Dendritic cell treated with granulocyte-macrophage colony-stimulating factor and Interleukin-4, amounts not matched to agents 40 ng/mL and 50 ng/mL, for 4 days (primary cell): ENCODE results near the gene ADAM12.
"Not testable (repeated sequence)": the region's sequence is repeated elsewhere in the genome, so short reads cannot be mapped to it uniquely, and the experiment has no call there.

ENCODE experiments used
- H3K27ac Mint-ChIP-seq: one replicate; pipeline ENCODE4 v1.8.0; 2022; ENCODE audit warnings: mild to moderate bottlenecking, mixed read lengths
- H3K27me3 Mint-ChIP-seq: one replicate; pipeline ENCODE4 v1.8.0; 2022; ENCODE audit warnings: mild to moderate bottlenecking, mixed read lengths
- H3K36me3 Mint-ChIP-seq: one replicate; pipeline ENCODE4 v1.8.0; 2022; ENCODE audit warnings: low read depth, mixed read lengths
- H3K4me1 Mint-ChIP-seq: one replicate; pipeline ENCODE4 v1.8.0; 2022; ENCODE audit warnings: low read depth, mixed read lengths
- H3K4me3 Mint-ChIP-seq: one replicate; pipeline ENCODE4 v1.8.0; 2022; ENCODE audit warnings: mild to moderate bottlenecking, moderate library complexity, mixed read lengths
- H3K9me3 Mint-ChIP-seq: one replicate; pipeline ENCODE4 v1.8.0; 2022; ENCODE audit warnings: mixed read lengths
- intact Hi-C: fragments of 100-400 bp; cut with micrococcal nuclease; formaldehyde crosslinking; loops from one replicate; pipeline ENCODE4 v1.15.0; 2022

Gene ADAM12

GRCh38 chr10:126394948-126395347 is 6.7 kb upstream of the ADAM12 start:
- H3K4me3 Mint-ChIP-seq: no peak overlapping the region
- no peaks in the 10 kb centered on the region for H3K9me3 Mint-ChIP-seq
- no peaks in the 10 kb centered on the region for H3K36me3 Mint-ChIP-seq
- intact Hi-C loops: no loop called here
- peaks cover 13% of the 10 kb centered on the region for H3K27me3 Mint-ChIP-seq
- no peak overlapping the region for H3K27ac Mint-ChIP-seq
- H3K4me1 Mint-ChIP-seq: no peaks in the 10 kb centered on the region

DNA sequence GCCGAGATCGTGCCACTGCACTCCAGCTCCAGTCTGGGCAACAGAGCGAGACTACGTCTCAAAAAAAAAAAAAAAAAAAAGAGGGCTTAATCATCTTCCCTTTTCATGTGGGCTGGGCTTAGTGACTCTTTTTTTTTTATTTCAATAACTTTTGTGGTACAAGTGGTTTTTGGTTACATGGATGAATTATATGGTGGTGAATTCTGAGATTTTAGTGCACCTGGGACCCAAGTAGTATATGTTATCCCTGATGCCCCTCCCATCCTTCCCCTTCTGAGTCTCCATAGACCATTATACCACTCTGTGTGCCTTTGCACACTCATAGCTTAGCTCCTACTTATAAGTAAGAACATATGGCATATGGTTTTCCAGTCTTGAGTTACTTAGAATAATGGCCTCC is 4.8 kb upstream of the ADAM12 start:
- Mint-ChIP-seq H3K4me1 (no peaks in the 10 kb centered on the region), H3K27me3 (peaks cover 28% of the 10 kb centered on the region), H3K4me3 (no peak overlapping the region), H3K27ac (no peak overlapping the region), H3K36me3 (no peaks in the 10 kb centered on the region), H3K9me3 (no peaks in the 10 kb centered on the region)
- intact Hi-C loops: no loop called here

DNA sequence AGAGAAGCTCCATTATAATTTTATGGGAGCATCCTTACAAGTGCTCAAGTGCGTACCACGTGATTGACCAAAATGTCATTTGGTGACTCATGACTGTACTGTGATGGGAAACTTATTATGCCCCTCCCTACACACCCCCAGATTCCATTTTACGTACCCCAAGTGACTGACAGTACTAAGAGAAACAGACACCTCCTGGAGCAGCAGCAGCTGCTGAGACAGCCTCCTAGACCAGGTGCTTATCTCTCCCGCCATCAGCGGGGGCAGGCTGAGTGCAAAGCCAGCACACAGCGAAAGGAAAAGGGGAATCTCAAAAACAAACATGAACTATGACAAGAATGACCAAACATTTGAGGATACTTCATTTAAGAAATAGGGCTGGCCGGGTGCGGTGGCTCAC is 4.2 kb upstream of the ADAM12 start:
- Mint-ChIP-seq H3K4me3 (no peak overlapping the region), H3K27me3 (peaks cover 31% of the 10 kb centered on the region), H3K9me3 (no peaks in the 10 kb centered on the region), H3K4me1 (peaks cover under 1% of the 10 kb centered on the region), H3K36me3 (no peaks in the 10 kb centered on the region), H3K27ac (no peak overlapping the region)
- intact Hi-C loops: no loop called here

DNA sequence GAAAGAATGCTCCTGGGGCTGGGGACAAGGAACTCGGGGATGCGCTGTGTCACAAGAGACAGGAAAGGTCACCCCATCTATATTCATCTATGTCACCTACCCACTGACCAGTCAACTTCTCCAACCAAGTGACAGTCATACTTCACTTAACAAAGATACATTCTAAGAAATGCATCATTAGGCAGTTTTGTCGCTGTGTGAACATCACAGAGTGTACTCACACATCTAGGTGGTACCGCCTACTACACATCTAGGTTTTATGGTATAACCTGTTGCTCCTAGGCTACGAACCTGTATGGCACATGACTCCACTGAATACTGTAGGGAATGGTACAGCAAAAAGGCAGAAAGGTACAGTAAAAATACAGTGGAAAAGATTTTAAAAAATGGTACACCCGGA is 3.8 kb upstream of the ADAM12 start:
- Mint-ChIP-seq H3K27me3 (peaks cover 35% of the 10 kb centered on the region), H3K36me3 (no peaks in the 10 kb centered on the region), H3K4me1 (peaks cover 5% of the 10 kb centered on the region), H3K4me3 (no peak overlapping the region), H3K9me3 (no peaks in the 10 kb centered on the region), H3K27ac (no peak overlapping the region)
- intact Hi-C loops: no loop called here

DNA sequence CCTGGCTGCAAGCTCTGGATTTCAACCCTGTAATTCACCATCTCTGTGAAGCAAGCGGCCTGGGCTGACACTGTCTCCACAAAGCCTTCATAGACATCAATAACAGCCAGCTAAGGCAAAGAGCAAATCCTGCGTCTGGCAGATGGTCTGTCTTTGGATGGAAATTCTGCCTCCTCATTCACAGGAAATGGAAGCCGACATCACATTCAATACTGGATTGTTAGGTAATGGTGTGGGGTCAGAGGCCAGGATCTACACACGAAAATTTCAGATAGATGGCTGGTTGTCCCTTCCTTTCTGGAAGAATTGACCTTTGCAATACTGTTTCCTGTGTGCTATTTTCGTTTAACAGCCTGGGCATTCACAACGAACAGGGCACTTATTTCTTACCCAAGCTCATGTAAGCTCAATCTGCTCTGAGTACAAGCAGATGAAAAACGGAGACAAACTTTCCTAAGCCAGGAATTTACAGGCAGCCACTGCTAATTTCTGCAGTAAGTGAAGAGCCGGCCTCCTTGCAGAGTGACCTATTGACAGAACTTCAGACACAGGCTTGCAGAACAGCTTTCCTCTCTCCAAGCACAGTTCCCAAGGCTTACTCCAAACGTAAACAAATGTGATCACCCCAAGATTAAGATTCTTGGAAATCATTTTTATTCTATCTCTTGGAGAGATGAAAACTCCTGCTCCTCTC is 3.1 kb upstream of the ADAM12 start:
- H3K27ac Mint-ChIP-seq: no peak overlapping the region
- intact Hi-C loops: no loop called here
- no peaks in the 10 kb centered on the region for H3K36me3 Mint-ChIP-seq
- H3K4me1 Mint-ChIP-seq: peaks cover 8% of the 10 kb centered on the region
- no peak overlapping the region for H3K4me3 Mint-ChIP-seq
- peaks cover 42% of the 10 kb centered on the region for H3K27me3 Mint-ChIP-seq
- H3K9me3 Mint-ChIP-seq: no peaks in the 10 kb centered on the region

GRCh38 chr10:126390324-126390723 is 2.0 kb upstream of the ADAM12 start:
- H3K27me3 Mint-ChIP-seq: peaks cover 52% of the 10 kb centered on the region
- peaks cover 8% of the 10 kb centered on the region for H3K4me1 Mint-ChIP-seq
- H3K4me3 Mint-ChIP-seq: no peak overlapping the region
- H3K9me3 Mint-ChIP-seq: no peaks in the 10 kb centered on the region
- H3K36me3 Mint-ChIP-seq: no peaks in the 10 kb centered on the region
- intact Hi-C loops: no loop called here
- H3K27ac Mint-ChIP-seq: no peak overlapping the region

- Mint-ChIP-seq H3K4me3 (peak overlapping the region; percentile 68), H3K36me3 (no peaks in the 10 kb centered on the region), H3K4me1 (peaks cover 8% of the 10 kb centered on the region), H3K9me3 (no peaks in the 10 kb centered on the region), H3K27me3 (peaks cover 52% of the 10 kb centered on the region), H3K27ac (peak overlapping the region; percentile 56)
- intact Hi-C loops: loop anchor here (1.0 kb wide), 1 partner anchor 405 kb away; no protein-coding TSS in a partner anchor
These were observed 996 bp downstream of the ADAM12 start for GRCh38 chr10:126387041-126387921.

DNA sequence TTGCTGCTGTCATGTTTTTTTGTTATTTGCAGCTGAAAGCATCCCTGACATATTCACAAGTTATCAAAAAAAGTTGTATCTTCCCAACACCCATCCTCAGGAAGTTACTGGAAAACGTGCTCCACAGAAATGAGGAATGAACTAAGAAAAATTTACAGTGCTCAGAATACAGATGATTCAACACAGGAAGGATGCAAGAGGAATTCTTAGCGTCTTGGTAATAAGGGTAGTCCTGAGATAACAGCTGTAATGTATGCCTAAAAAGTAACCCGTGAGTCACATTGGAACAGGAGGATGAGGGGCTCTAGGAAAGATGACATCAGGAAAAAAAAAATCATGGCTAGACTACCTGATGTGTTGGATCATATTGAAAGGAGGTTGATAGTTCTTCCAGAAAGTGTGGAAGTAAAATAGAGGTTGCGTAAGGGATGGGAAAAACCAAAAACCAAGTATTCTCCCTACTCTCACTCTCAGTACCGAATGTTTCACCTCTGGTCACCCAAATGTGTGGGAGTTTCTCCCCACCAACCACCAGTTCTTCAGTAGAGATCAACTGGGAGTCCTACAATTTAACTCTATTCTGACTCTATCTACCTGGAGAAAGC is 3.9 kb downstream of the ADAM12 start:
- intact Hi-C loops: no loop called here
- Mint-ChIP-seq H3K4me3 (no peak overlapping the region), H3K36me3 (no peaks in the 10 kb centered on the region), H3K27me3 (peaks cover 37% of the 10 kb centered on the region), H3K4me1 (peaks cover 8% of the 10 kb centered on the region), H3K9me3 (no peaks in the 10 kb centered on the region), H3K27ac (no peak overlapping the region)

DNA sequence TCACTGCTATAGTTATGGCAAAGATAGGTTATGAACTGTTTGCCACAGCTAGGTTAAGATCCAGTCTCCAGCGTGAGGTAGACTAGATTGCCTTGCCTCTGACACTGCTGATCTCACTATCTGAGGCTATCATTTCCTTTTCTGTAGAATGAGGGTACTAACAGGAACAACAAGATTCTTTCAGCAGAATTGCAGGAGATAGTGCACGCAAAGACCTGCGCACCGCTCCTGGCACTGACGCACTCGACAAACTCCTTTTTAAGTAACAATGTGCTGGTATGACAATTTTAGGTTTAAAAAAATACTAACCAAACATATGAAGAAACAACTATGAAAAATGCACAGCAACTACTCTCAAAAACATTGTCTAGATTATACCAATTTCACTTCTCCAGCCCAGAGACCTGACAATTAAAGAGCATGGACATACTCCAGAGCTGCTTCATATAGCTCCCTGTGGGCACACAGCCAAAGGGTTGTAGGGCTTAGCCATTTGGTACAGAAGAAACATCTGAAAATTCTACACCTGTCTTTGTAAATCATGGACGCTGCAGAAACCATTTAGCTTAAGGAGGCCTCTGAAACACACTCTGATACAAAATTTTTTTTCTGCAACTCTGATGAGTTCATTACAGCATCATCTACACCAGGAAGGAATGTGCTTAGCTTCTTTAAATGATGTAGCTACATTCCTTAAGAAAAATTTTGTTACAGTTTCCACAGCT is 7.8 kb downstream of the ADAM12 start:
- Mint-ChIP-seq H3K4me1 (no peaks in the 10 kb centered on the region), H3K27me3 (peaks cover 3% of the 10 kb centered on the region), H3K27ac (no peak overlapping the region), H3K4me3 (no peak overlapping the region), H3K9me3 (no peaks in the 10 kb centered on the region), H3K36me3 (no peaks in the 10 kb centered on the region)
- intact Hi-C loops: no loop called here

DNA sequence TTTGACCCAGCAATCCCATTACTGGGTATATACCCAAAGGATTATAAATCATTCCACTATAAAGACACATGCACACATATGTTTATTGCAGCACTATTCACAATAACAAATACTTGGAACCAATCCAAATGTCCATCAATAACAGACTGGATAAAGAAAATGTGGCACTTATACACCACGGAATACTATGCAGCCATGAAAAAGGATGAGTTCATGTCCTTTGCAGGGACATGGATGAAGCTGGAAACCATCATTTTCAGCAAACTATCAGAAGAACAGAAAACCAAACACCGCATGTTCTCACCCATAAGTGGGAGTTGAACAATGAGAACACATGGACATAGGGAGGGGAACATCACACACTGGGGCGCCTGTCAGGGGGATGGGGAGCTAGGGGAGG is 9.1 kb downstream of the ADAM12 start:
- H3K4me1 Mint-ChIP-seq, H3K9me3 Mint-ChIP-seq, H3K27ac Mint-ChIP-seq, H3K36me3 Mint-ChIP-seq, intact Hi-C loops, H3K27me3 Mint-ChIP-seq, H3K4me3 Mint-ChIP-seq: not testable (repeated sequence)

GRCh38 chr10:126376956-126377355 is 11.3 kb downstream of the ADAM12 start:
- Mint-ChIP-seq H3K4me3 (no peak overlapping the region), H3K36me3 (no peaks in the 10 kb centered on the region), H3K9me3 (peaks cover 8% of the 10 kb centered on the region), H3K27me3 (no peaks in the 10 kb centered on the region), H3K4me1 (no peaks in the 10 kb centered on the region), H3K27ac (no peak overlapping the region)
- intact Hi-C loops: no loop called here

DNA sequence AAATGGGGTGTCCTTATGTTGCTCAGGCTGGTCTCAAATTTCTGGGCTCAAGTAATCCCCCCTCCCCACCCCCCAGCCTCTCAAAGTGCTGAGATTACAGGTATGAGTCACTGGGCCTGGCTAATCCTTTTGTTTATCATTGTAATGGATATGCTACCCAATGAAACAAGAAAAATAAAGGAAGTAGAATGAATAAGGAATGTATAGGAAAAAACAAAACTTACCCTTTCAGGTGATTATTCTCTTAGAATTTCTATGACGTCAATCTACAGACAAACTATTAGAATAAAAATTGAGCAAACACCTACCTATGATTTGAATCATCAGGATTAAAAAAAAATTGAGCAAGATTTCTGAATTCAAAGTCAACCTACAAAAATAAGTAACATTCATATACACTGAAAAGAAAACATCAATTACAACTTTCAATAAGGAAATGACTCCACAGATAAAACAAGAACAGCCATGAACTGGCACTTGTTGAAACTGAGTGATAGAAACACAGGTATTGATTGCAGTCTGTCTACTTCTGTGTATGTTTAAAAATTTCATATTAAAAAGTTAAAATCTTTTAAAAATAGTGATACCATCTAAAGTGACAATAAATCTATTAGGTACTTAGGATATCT is 12.2 kb downstream of the ADAM12 start:
- intact Hi-C loops: no loop called here
- no peaks in the 10 kb centered on the region for H3K4me1 Mint-ChIP-seq
- H3K27ac Mint-ChIP-seq: no peak overlapping the region
- no peaks in the 10 kb centered on the region for H3K27me3 Mint-ChIP-seq
- H3K9me3 Mint-ChIP-seq: peaks cover 8% of the 10 kb centered on the region
- H3K36me3 Mint-ChIP-seq: no peaks in the 10 kb centered on the region
- H3K4me3 Mint-ChIP-seq: no peak overlapping the region

DNA sequence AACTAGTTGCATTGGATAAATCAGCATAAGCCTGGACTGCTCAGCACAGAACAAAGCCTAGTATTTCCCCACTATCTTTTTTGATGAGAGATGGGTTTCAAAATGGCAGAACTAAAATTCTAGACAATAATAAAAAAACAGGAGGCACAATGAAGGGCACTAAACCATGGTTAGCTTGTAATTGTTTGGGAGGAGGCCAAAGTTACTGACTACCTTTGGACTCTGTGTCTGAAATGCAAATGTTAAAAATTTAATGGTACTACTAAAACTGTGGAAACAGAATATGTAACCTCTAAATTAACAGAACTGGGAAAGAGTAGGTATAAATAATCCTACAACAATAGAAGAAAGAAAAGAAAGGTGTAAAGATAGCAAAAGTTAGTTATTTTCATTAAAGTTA is 13.0 kb downstream of the ADAM12 start:
- intact Hi-C loops: no loop called here
- no peaks in the 10 kb centered on the region for H3K36me3 Mint-ChIP-seq
- no peaks in the 10 kb centered on the region for H3K4me1 Mint-ChIP-seq
- H3K9me3 Mint-ChIP-seq: peaks cover 8% of the 10 kb centered on the region
- no peak overlapping the region for H3K4me3 Mint-ChIP-seq
- no peaks in the 10 kb centered on the region for H3K27me3 Mint-ChIP-seq
- no peak overlapping the region for H3K27ac Mint-ChIP-seq
